Heart right ventricle (tissue), 16 donors: ENCODE data around the gene SPECC1L. TPM values are rescaled to one million over a fixed set of nuclear protein-coding genes. Genes with fewer than 3 reads are reported as not detected.
A peak's percentile ranks its signal among the peaks of the same experiment; 100 is the strongest.
"Not testable (repeated sequence)": the region's sequence is repeated elsewhere in the genome, so short reads cannot be mapped to it uniquely, and the experiment has no call there.

Experiments
- ATAC-seq, 8 donors: fragments of 200-7000 bp; cut with Tn5 transposase; one replicate each; pipeline ENCODE4 v1.9.1; 2020; ENCODE audit warnings: mild to moderate bottlenecking in 8 of 8, moderate library complexity in 8 of 8, moderate number of reproducible peaks in 1 of 8
- DNase-seq, 2 donors: peaks; one replicate each; pipeline ENCODE4 v3.0.0-alpha.2; 2020
- H3K27ac ChIP-seq, 10 donors: fragments of 200-600 bp; sonication (generic) in 2 of 10; one replicate each; pipeline versions ENCODE4 v1.5.0 to v1.8.0; 2020 to 2022; ENCODE audit warnings: mild to moderate bottlenecking in 3 of 10
- H3K27me3 ChIP-seq, 7 donors: fragments of 200-600 bp; one replicate each; pipeline ENCODE4 v1.8.0; 2021 to 2022; ENCODE audit warnings: mild to moderate bottlenecking in 2 of 7
- H3K36me3 ChIP-seq, 9 donors: fragments of 200-600 bp; sonication (generic) in 1 of 9; one replicate each; pipeline versions ENCODE4 v1.5.0 to v1.8.0; 2020 to 2022; ENCODE audit warnings: mild to moderate bottlenecking in 2 of 9
- H3K4me1 ChIP-seq, 9 donors: fragments of 200-600 bp; sonication (generic) in 1 of 9; one replicate each; pipeline versions ENCODE4 v1.5.0 to v1.8.0; 2020 to 2022; ENCODE audit warnings: mild to moderate bottlenecking in 4 of 9
- H3K4me3 ChIP-seq, 10 donors: fragments of 200-600 bp; sonication (generic) in 2 of 10; one replicate each; pipeline versions ENCODE4 v1.5.0 to v1.8.0; 2020 to 2022; ENCODE audit warnings: mild to moderate bottlenecking in 7 of 10, moderate library complexity in 2 of 10
- H3K9me3 ChIP-seq, 11 donors: fragments of 200-600 bp in 10 of 11; sonication (generic) in 2 of 11; one replicate each; pipeline versions ENCODE4 v1.5.0 to v1.8.0; 2013 to 2022; ENCODE audit warnings: mild to moderate bottlenecking in 2 of 11, control low read depth in 1 of 11, moderate library complexity in 1 of 11
- WGBS, 2 donors: extraction: QIAGEN DNeasy Blood & Tissue Kit; methylation state at CpG; one replicate each; pipeline ENCODE4 v1.1.7; 2013; ENCODE audit warnings: inconsistent platforms in 1 of 2; 5-methylcytosine and 5-hydroxymethylcytosine counted together
- intact Hi-C, 10 donors: fragments of 100-400 bp; cut with DNase I; formaldehyde crosslinking; loops; one replicate each; pipeline versions ENCODE4 v1.11.1 to v1.14.2; 2022
- polyA plus RNA-seq, 2 donors: library from polyadenylated mRNA; stranded (reverse); fragments of 200-250 nt; gene quantifications; one replicate each; pipeline ENCODE4 v1.2.3, GENCODE V29; 2013
- total RNA-seq, 10 donors: library from RNA; stranded (reverse); fragmentation: NEBNext Ultra II Directional in 3 of 10; extraction: Animal tissue kit (Norgen Biotek cat#: 25700) in 3 of 10; gene quantifications; one replicate each; pipeline versions ENCODE4 v1.2.1 to v1.2.4, GENCODE V29; 2021 to 2023
- TF ChIP-seq, protein P1 (sequence below), 9 donors: fragments of 200-600 bp; sonication (generic) in 2 of 9; IDR thresholded peaks; one replicate each; pipeline versions ENCODE4 v1.5.0 to v1.8.0; 2021 to 2022; ENCODE audit warnings: antibody characterized with exemption in 9 of 9, mild to moderate bottlenecking in 5 of 9, moderate library complexity in 1 of 9
- donor health status: Arrhythmogenic right ventricular cardiomyopathy.
- donor health status: ischemic (EF 13 %, LVEDD 7.1; RV severe dilation, severe dysfunction).
- donor health status: healthy with polysubstance abuse.
- donor health status: DM: no; HTN: yes; CAD: no.
- donor health status: DM: no; HTN: no; CAD: no.
- donor health status: ischemic (EF 25% LVEDD 6.9; RV normal size, moderate dysfunction).
- donor health status: ischemic (EF 25% LVEDD 5.7; RV mildly dilated, moderate dysfunction).
- donor health status: healthy.
- donor health status: DM: yes; HTN: yes; CAD: no.
- donor health status: Ischemic cardiomyopathy.
- donor health status: ischemic (EF 35%, LVEDD 5.7; RV mildly dilated, moderate dysfunction).
- donor health status: nonischemic (EF 11% LVEDD 7.7; RV severe dilation, severe dysfunction).
- donor health status: DM: yes; HTN: yes; CAD: no.
- donor health status: PGD.
- donor health status: ischemic (EF 29% LVEDD 5.4; RV normal size, mild dysfunction).
- donor health status: nonischemic (EF 23%, LVEDD 6.1; RV moderate dilation, normal function).

SPECC1L gene
- total and polyA plus RNA-seq, 12 donors, result 8.3 to 61.7 (median 49.5) TPM

GRCh38 chr22:24282401-24282800, 11.8 kb downstream of the SPECC1L start:
- Histone ChIP-seq H3K27me3 (no peaks in the 10 kb centered on the region), H3K4me1 (peaks cover 0 to 65% (median 40%) of the 10 kb centered on the region in 9 donors), H3K27ac (no peak overlapping the region), H3K4me3 (no peak overlapping the region), H3K9me3 (no peaks in the 10 kb centered on the region), H3K36me3 (peaks cover 0 to 10% (median 0%) of the 10 kb centered on the region in 9 donors)
- TF ChIP-seq, protein P1, sequence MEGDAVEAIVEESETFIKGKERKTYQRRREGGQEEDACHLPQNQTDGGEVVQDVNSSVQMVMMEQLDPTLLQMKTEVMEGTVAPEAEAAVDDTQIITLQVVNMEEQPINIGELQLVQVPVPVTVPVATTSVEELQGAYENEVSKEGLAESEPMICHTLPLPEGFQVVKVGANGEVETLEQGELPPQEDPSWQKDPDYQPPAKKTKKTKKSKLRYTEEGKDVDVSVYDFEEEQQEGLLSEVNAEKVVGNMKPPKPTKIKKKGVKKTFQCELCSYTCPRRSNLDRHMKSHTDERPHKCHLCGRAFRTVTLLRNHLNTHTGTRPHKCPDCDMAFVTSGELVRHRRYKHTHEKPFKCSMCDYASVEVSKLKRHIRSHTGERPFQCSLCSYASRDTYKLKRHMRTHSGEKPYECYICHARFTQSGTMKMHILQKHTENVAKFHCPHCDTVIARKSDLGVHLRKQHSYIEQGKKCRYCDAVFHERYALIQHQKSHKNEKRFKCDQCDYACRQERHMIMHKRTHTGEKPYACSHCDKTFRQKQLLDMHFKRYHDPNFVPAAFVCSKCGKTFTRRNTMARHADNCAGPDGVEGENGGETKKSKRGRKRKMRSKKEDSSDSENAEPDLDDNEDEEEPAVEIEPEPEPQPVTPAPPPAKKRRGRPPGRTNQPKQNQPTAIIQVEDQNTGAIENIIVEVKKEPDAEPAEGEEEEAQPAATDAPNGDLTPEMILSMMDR (IDR thresholded peaks at IDR 0.05), result no peak
- intact Hi-C loops, result no loop called here
- no peak for ATAC-seq
- 70 to 80% methylated on average over 2 of the region's 2 CpGs for WGBS, 2 donors
- no peak for DNase-seq

DNA sequence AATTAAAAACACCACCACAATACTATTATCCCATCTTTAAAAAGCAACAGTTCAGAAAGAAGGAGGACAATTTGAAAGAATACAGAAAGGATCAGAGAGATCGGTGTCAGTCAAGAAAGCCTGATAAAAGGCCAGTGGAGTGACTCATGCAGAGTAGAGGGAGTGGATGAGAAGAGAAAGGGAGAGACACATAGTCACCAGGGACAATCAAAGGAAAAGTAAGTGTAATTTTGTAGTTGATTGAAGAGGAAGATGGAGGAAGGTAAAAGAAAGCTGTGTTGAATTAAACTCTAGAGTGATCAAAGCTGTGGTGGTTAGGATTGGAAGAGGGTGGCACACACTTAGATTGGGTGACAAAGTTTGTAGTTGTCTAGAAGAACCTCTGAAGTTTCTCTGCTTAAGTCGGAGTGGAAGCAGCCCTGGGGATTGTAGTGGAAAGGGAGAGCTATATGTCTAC, 14.1 kb downstream of the SPECC1L start:
- Histone ChIP-seq H3K27me3 (no peaks in the 10 kb centered on the region), H3K4me1 (peaks cover 10 to 76% (median 57%) of the 10 kb centered on the region in 9 donors), H3K27ac (peak overlapping the region in 3 of 10 donors; percentile 12 to 74 (median 19)), H3K36me3 (peaks cover 0 to 6% (median 0%) of the 10 kb centered on the region in 9 donors), H3K9me3 (no peaks in the 10 kb centered on the region), H3K4me3 (no peak overlapping the region)
- ATAC-seq (no peak), DNase-seq (no peak)
- TF ChIP-seq, protein P1 (IDR thresholded peaks at IDR 0.05), result no peak
- intact Hi-C loops, result no loop called here
- 51 to 62% methylated on average over 2 of the region's 2 CpGs for WGBS, 2 donors

GRCh38 chr22:24285245-24285644, 14.6 kb downstream of the SPECC1L start:
- WGBS, 2 donors, result 50 to 58% methylated on average over 4 of the region's 4 CpGs
- peak overlapping the region in 8 of 10 donors; percentile 15 to 80 (median 35) for H3K27ac ChIP-seq
- no peaks in the 10 kb centered on the region for H3K27me3 ChIP-seq
- intact Hi-C loops, result no loop called here
- DNase-seq (no peak), ATAC-seq (peak in 2 of 8 donors; percentile 50 to 51)
- H3K4me3 ChIP-seq, result no peak overlapping the region
- TF ChIP-seq, protein P1 (IDR thresholded peaks at IDR 0.05), result no peak
- peaks cover 14 to 81% (median 61%) of the 10 kb centered on the region in 9 donors for H3K4me1 ChIP-seq
- H3K9me3 ChIP-seq, result no peaks in the 10 kb centered on the region
- H3K36me3 ChIP-seq, result peaks cover 0 to 6% (median 0%) of the 10 kb centered on the region in 9 donors

GRCh38 chr22:24287212-24287611, 16.6 kb downstream of the SPECC1L start:
- H3K9me3 ChIP-seq, intact Hi-C loops, DNase-seq, H3K27me3 ChIP-seq, H3K4me3 ChIP-seq, H3K36me3 ChIP-seq: not testable (repeated sequence)
- Histone ChIP-seq H3K4me1 (peaks cover 18 to 90% (median 74%) of the 10 kb centered on the region in 9 donors), H3K27ac (peak overlapping the region in 9 of 10 donors; percentile 61 to 85 (median 78))
- 57 to 59% methylated on average over 7 to 8 of the region's 9 CpGs for WGBS, 2 donors
- peak in 6 of 8 donors; percentile 27 to 62 (median 55) for ATAC-seq

DNA sequence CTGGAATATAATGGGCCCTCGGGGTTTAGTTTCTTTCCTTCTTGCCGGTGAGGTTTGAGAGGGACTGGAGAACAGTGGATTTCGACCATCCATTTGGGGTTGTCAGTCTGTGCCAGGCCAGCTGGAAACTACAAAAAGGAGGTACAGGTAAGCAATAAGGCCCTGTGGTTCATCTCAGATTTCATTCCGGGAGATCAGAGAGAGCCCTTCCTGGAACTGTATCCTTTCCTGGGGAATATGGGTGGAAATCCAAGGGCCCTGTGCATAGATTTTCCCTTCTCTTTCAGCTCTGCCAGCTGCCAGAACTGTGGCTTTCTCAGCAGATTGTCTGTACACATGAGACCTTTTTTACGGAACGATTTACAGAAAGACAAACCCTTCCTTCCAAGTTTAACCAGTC, 17.2 kb downstream of the SPECC1L start:
- DNase-seq, intact Hi-C loops, H3K9me3 ChIP-seq, H3K36me3 ChIP-seq, H3K4me3 ChIP-seq, H3K27me3 ChIP-seq: not testable (repeated sequence)
- Histone ChIP-seq H3K27ac (peak overlapping the region in 9 of 10 donors; percentile 61 to 85 (median 78)), H3K4me1 (peaks cover 18 to 90% (median 77%) of the 10 kb centered on the region in 9 donors)
- peak in 2 of 8 donors; percentile 5 to 6 for ATAC-seq
- WGBS, 2 donors, result 56 to 66% methylated on average over 5 to 6 of the region's 6 CpGs
